ENCODE measurements around the gene SV2B. TPM values are rescaled to one million over a fixed set of nuclear protein-coding genes. Genes with fewer than 3 reads are reported as not detected.

Gene SV2B
- total and polyA plus RNA-seq, 2 donors from 2014 or later, result 0.17 to 3.9 TPM

- intact Hi-C loops (cut with DNase I), result no loop called here
- no peak for FAIRE-seq
- H3K4me3 ChIP-seq (ENCODE audit: low read length in 3 of 3), result no peak overlapping the region
Measured at GRCh38 chr15:91070872-91071271, 29.2 kb upstream of the SV2B start.

GRCh38 chr15:91072161-91072560 lies 27.9 kb upstream of the SV2B start:
- no peak overlapping the region for H3K9ac ChIP-seq (ENCODE audit: low read length in 3 of 3)
- no peak overlapping the region for H3K27ac ChIP-seq (ENCODE audit: low read depth in 2 of 2, low read length in 2 of 2)
- no peak overlapping the region for H3K4me3 ChIP-seq (ENCODE audit: low read length in 3 of 3)
- TF ChIP-seq CTCF (IDR thresholded peaks at IDR 0.05; ENCODE audit: borderline replicate concordance, extremely low read depth, insufficient read depth), result no peak
- no peaks in the 10 kb centered on the region for H3K9me3 ChIP-seq (ENCODE audit: control insufficient read depth in 2 of 3, insufficient read depth in 1 of 3, low read length in 3 of 3)
- no peaks in the 10 kb centered on the region for H3K36me3 ChIP-seq (ENCODE audit: control insufficient read depth in 2 of 3, insufficient read depth in 3 of 3, low read length in 3 of 3)
- no peak for FAIRE-seq
- no peaks in the 10 kb centered on the region for H3K4me1 ChIP-seq (ENCODE audit: control insufficient read depth in 2 of 3, insufficient read depth in 2 of 3, low read depth in 1 of 3, low read length in 3 of 3)
- DNase-seq, result no peak
- intact Hi-C loops (cut with DNase I), result no loop called here
- H3K27me3 ChIP-seq (ENCODE audit: control insufficient read depth, insufficient read depth, low read length), result no peaks in the 10 kb centered on the region

More at GRCh38 chr15:91070872-91071271, 29.2 kb upstream of the SV2B start:
- no peak for DNase-seq
- H3K4me1 ChIP-seq (ENCODE audit: control insufficient read depth in 2 of 3, insufficient read depth in 2 of 3, low read depth in 1 of 3, low read length in 3 of 3), result no peaks in the 10 kb centered on the region
- no peaks in the 10 kb centered on the region for H3K9me3 ChIP-seq (ENCODE audit: control insufficient read depth in 2 of 3, insufficient read depth in 1 of 3, low read length in 3 of 3)
- H3K27ac ChIP-seq (ENCODE audit: low read depth in 2 of 2, low read length in 2 of 2), result no peak overlapping the region
- no peak overlapping the region for H3K9ac ChIP-seq (ENCODE audit: low read length in 3 of 3)
- TF ChIP-seq CTCF (IDR thresholded peaks at IDR 0.05; ENCODE audit: borderline replicate concordance, extremely low read depth, insufficient read depth), result no peak
- no peaks in the 10 kb centered on the region for H3K27me3 ChIP-seq (ENCODE audit: control insufficient read depth, insufficient read depth, low read length)
- H3K36me3 ChIP-seq (ENCODE audit: control insufficient read depth in 2 of 3, insufficient read depth in 3 of 3, low read length in 3 of 3), result no peaks in the 10 kb centered on the region

GRCh38 chr15:91073077-91073476 lies 27.0 kb upstream of the SV2B start:
- TF ChIP-seq CTCF (IDR thresholded peaks at IDR 0.05; ENCODE audit: borderline replicate concordance, extremely low read depth, insufficient read depth), result no peak
- FAIRE-seq (no peak), DNase-seq (no peak)
- H3K36me3 ChIP-seq (ENCODE audit: control insufficient read depth in 2 of 3, insufficient read depth in 3 of 3, low read length in 3 of 3), result no peaks in the 10 kb centered on the region
- no peak overlapping the region for H3K9ac ChIP-seq (ENCODE audit: low read length in 3 of 3)
- H3K27me3 ChIP-seq (ENCODE audit: control insufficient read depth, insufficient read depth, low read length), result no peaks in the 10 kb centered on the region
- no peaks in the 10 kb centered on the region for H3K4me1 ChIP-seq (ENCODE audit: control insufficient read depth in 2 of 3, insufficient read depth in 2 of 3, low read depth in 1 of 3, low read length in 3 of 3)
- intact Hi-C loops (cut with DNase I), result no loop called here
- no peak overlapping the region for H3K4me3 ChIP-seq (ENCODE audit: low read length in 3 of 3)
- H3K9me3 ChIP-seq (ENCODE audit: control insufficient read depth in 2 of 3, insufficient read depth in 1 of 3, low read length in 3 of 3), result no peaks in the 10 kb centered on the region
- H3K27ac ChIP-seq (ENCODE audit: low read depth in 2 of 2, low read length in 2 of 2), result no peak overlapping the region

- H3K9me3 ChIP-seq (ENCODE audit: control insufficient read depth in 2 of 3, insufficient read depth in 1 of 3, low read length in 3 of 3), result no peaks in the 10 kb centered on the region
- FAIRE-seq (no peak), DNase-seq (no peak)
- no peak overlapping the region for H3K9ac ChIP-seq (ENCODE audit: low read length in 3 of 3)
- no peaks in the 10 kb centered on the region for H3K4me1 ChIP-seq (ENCODE audit: control insufficient read depth in 2 of 3, insufficient read depth in 2 of 3, low read depth in 1 of 3, low read length in 3 of 3)
- H3K27ac ChIP-seq (ENCODE audit: low read depth in 2 of 2, low read length in 2 of 2), result no peak overlapping the region
- TF ChIP-seq CTCF (IDR thresholded peaks at IDR 0.05; ENCODE audit: borderline replicate concordance, extremely low read depth, insufficient read depth), result no peak
- H3K27me3 ChIP-seq (ENCODE audit: control insufficient read depth, insufficient read depth, low read length), result no peaks in the 10 kb centered on the region
- no peak overlapping the region for H3K4me3 ChIP-seq (ENCODE audit: low read length in 3 of 3)
- no peaks in the 10 kb centered on the region for H3K36me3 ChIP-seq (ENCODE audit: control insufficient read depth in 2 of 3, insufficient read depth in 3 of 3, low read length in 3 of 3)
- intact Hi-C loops (cut with DNase I), result no loop called here
Measured at GRCh38 chr15:91073768-91074167, 26.3 kb upstream of the SV2B start.
